NCI-H2107 treated with DMSO at 0.1 percent for 48 hours (cell line): Measurements from ENCODE around the gene CDC14C.

Experiments
- DNase-seq: peaks from one replicate; lab custom pipeline; 2025; ENCODE audit not compliant: unreplicated experiment; lab: John Stamatoyannopoulos, UW

The CDC14C gene

DNA sequence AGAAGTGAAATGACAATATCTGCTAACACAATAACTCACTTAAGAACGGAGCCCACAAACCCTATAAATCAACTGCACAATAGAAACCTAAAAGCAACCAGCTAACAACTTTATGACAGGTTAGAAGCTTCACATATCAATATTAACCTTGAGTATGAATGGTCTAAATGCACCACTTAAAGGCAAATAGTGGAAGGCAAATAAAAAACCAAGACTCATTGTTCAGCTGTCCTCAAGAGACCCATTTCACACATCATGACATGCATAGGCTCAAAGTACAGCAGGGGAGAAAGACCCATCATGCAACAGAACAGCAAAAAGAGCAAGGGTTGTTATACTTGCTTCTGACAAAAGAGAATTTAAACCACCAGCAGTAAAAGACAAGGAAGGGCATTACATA is 46.8 kb downstream of the CDC14C start:
- DNase-seq: no peak

DNA sequence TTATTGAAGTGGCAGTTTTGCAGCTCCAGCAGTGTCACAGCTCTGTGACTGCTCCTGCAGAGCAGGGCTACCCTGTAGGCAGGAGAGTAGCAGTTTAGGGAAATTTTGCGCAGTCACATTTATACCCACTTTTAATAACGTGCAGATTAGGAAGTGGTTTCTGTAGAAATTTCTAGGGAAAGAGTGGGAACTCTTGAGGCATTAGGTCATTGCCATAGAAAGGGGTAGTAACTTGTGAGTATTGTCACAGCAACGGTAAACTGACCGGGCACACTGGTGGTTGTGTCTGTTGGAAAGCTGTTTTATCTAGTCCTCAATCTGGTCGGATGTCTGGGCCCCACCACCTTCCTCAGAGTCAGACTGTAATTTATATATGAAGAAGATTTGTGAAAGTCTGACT is 51.9 kb downstream of the CDC14C start:
- DNase-seq: no peak

DNA sequence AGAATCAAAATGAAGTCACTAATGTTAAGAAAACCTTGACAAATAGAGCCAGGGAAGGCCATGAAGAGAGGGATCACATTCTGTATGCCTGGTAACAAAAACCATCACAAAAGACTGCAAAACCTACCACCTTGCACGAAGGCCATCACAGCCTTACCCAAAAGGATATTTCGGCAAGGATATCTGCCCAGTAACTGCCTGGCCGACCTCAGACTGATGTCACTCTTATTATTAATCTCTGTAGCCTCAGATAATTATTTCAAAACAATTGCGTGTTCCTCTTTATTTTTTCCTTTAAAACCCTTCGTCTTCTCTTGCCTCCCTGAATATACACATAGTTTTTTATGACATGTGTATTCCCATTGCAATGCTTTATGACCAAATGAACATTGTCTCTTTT is 52.5 kb downstream of the CDC14C start:
- no peak for DNase-seq
